Forelimb muscle (tissue), 1 donor: ENCODE data around the gene GNB1L. TPM values are rescaled to one million over a fixed set of nuclear protein-coding genes. Genes with fewer than 3 reads are reported as not detected.

Source experiments
- DNase-seq: peaks from one replicate; pipeline ENCODE4 v3.0.0-alpha.2; 2013; ENCODE audit warnings: low read depth
- polyA plus RNA-seq: library from polyadenylated mRNA; unstranded; fragments of 120-200 nt; gene quantifications from one replicate; pipeline ENCODE4 v1.2.1, GENCODE V29; 2013; ENCODE audit not compliant: insufficient read length

The GNB1L gene
- polyA plus RNA-seq, 1 donor, result 3.9 TPM

DNA sequence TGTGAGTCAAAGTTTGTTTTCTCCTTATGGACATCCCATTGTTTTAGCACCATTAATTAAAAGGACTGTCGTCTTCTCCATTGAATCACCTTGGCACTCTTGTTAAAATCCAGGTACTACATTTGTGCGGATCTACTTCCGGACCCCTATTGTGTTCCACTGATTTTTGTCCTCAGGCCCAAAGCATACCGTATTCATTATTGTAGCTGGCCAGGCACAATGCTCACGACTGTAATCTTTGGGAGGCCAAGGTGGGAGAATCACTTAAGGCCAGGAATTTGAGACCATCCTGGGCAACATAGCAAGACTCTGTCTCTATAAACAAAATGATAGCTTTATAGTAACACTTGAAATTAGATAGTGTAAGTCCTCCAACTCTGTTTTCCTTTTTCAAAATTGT is 8.9 kb upstream of the GNB1L start:
- no peak for DNase-seq

DNA sequence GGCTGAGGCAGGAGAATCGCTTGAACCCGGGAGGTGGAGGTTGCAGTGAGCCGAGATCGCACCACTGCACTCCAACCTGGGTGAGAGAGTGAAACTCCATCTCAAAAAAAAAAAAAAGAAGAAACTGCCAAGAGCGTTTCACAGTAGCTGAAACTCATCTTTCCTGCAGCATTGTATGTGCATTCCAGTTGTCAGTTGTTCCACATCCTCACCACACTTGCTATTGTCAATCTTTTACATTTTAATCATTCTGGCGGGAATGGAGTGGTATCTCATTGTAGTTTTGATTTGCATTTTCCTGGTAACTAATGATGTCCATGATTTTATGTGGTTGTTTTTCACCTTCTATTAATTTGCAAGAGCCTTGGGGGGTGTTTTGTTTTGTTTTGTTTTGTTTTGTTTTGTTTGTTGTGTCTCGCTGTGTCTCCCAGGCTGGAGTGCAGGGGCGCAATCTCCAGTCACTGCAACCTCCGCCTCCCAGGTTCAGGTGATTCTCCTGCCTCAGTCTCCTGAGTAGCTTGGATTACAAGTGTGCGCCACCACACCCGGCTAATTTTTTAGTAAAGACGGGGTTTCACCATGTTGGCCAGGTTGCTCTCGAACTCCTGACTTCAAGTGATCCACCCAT is 8.1 kb upstream of the GNB1L start:
- DNase-seq, result no peak

GRCh38 chr22:19859861-19860510 is 5.3 kb upstream of the GNB1L start:
- DNase-seq, result no peak

DNA sequence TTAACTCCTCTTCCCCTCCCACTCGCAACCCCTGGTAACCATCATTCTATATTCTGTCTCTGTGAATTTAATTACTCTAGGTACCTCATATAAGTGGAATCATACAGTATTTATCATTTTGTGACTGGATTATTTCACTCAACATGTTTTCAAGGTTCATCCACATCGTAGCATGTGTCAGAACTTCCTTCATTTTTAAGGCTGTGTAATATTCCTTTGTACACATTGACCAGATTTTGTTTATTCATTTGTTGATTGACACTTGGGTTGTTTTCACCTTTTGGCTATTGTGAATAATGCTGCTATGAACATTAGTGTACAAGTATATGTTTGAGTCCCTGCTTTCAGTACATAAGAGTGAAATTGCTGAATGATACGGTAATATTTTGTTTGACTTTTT is 2.7 kb upstream of the GNB1L start:
- DNase-seq, result no peak

GRCh38 chr22:19855504-19856409 is 1.1 kb upstream of the GNB1L start:
- DNase-seq, result no peak

- no peak for DNase-seq
Observed at GRCh38 chr22:19853879-19854777, 546 bp downstream of the GNB1L start.

DNA sequence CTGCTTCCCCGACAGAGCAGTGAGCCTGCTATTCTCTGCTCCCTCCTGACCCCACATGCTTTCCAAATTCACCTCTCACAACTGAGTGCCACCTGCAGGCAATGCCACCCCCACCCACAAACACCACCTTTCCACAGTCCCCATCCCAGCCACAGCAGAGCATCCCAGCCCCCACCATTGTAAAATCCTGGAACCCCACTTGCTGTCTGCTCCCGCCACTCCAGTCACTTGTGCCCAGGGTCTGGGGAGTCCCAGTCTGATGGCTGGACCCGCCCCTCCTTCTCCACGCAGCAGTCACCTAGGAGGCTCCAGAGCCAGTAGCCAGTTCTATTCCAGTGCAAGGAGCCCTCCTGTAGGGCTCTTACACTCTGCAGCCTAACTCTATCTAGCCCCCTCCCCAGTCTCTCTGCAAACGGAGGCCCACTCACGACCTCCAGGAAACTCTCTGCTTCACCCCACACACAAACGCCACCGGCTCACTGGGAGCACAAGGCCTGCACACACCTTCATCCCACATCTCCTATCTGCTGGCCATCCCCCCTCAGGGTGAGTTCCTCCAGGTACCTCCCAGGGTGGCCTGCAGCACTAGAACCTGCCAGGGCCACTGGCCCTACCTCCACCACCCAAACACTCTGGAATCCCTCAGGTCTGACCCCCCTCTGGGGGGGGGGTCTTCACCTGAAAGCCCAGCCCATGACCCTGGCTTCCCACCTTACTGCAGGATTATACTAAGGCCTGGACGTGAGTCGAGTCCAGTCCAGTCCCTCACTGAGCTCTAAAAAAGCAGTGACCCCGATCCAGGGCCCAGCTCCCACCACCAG is 1.4 kb downstream of the GNB1L start:
- DNase-seq, result no peak

- no peak for DNase-seq
Observed at GRCh38 chr22:19852177-19852781, 2.4 kb downstream of the GNB1L start.

DNA sequence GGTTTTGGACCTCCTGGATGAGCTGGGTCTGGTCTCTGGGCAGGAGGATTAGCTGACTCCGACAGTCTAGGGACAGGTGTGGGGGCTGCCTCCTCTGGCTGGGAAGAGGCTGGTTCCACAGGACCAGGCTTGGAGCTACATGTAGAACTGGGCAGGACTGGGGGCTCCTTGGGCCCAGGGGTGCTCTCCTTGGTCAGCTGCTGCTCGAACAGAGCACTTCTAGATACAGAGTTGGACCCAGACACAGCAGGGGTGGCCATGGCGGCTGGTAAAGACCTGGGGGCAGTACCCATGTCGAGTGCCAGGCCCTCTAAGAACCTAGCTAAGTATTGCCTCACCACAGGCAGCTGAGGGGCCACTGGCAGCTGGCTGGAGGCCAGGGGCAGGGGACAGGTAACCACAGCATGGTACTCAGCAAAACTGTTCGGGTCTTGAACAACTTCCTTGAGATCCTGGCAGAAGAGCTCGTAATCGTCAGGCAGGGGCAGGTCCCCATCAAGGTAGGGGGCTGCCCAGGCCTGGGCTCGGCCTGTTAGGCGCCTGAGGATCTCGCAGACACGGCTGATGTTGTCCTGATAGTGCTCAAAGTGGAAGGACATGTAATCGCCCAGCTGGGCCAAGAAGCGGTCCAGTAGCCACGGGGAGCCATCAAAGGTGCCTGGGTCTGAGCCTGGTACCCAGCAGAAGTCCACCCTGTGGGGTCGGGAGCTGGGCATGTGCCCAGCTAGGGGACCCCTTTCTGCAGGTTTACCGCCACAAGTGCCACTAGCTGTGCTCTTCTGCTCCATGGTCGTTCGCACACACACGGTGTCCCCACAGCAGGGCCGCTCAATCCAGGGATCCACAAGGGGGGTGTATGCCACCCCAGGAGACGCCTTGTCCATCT is 3.1 kb downstream of the GNB1L start:
- DNase-seq, result no peak

- DNase-seq, result no peak
Observed at GRCh38 chr22:19850763-19851109, 3.9 kb downstream of the GNB1L start.

DNA sequence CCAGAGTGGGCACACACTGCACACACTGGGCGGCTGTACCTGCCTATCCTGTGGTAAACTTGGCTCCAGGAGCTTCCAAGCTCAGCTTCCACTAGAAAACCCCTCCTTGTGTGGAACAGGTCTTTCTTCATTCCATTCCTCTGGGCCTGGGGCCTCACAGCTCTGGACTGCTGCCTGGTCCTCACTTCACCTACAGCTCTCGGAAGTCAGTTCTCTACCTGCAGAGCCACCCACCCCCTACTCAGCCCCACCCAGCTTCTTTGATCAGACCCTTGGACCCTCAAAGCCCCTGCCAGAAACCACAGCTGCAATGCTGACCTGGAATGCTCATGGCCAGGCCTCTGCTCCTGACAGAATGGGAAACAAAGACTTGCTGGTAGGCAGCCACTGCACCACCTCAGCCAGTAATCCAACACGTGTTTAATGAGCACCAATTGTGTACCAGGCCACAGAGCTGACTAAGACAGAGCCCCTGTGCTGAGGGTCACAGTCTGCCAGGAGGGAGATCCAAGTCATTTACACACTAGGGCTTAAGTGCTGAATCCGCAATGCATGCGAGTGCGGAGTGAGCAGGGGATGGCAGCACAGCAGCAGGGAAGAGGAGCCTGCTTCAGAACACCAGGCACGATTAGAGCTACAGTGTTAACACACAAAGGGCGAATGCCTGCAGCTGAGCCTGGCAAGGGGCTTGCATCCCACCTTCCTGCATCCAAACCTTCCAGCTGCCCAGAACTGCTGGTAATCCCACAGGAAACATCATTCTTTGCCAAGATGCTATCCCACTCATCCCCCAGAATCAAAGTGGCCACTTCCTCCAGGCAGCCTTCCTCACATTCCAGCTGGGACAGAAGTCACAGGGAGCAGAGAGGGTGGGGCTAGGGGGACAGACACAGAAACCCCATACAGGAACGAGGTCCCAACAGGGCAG is 4.6 kb downstream of the GNB1L start:
- no peak for DNase-seq

DNA sequence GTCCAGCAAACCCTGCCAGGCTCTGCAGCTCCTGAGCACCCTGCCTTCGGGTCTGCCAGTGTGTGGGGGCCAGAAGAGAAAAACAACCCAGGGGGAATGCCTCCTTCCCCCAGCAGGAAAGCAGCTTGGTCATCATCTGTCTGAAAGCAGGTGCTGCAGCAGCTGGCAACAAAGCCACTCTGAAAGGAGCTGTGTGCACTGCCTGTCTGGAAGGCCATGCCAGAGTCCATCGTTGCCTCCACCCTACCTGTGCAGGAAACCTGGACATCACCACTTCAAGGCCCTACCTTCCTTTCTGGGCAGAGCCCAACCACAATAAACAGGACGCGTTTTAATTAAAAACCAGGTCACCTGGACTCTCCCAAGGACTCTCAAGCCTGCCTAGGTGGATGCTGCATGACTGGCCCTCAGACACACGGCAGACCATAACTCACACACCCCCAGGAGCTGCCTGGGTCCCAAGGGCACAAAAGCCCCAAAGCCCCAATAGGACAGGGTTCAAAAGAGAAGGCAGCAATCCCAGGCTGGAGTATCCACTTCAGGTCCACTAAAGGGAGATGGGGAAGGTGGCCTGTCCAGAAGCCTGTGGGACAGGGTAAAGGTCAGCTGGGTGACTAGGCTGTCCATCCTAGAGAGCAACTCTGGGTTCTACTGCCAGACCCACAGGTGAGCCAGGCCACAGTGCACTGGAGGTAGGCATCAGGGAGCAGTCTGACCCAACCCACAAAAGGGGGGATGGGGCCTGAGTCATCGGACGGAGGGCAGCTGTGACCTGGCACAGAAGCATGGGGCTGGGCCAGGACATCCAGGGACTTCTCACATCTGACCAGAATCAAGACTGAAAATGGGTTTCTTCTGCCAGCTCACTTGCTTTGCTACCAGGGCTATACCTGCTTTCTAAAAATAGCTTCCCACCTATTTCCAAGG is 6.1 kb downstream of the GNB1L start:
- DNase-seq, result no peak

DNA sequence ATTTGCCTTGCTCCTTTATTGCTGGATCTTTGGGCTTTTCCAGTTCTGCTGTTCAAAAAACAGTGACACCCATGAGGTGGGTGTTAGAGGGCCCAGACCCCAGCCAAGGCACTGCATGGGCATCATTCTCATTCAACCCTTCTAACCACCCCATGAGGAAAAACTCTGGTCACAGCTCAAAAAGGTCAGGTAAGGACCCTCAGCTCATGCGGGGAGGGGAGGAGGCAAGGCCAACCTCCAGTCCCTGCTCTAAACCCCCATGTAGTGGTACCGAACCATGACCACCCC is 7.4 kb downstream of the GNB1L start:
- DNase-seq, result no peak

GRCh38 chr22:19846620-19847344 is 7.9 kb downstream of the GNB1L start:
- no peak for DNase-seq

DNA sequence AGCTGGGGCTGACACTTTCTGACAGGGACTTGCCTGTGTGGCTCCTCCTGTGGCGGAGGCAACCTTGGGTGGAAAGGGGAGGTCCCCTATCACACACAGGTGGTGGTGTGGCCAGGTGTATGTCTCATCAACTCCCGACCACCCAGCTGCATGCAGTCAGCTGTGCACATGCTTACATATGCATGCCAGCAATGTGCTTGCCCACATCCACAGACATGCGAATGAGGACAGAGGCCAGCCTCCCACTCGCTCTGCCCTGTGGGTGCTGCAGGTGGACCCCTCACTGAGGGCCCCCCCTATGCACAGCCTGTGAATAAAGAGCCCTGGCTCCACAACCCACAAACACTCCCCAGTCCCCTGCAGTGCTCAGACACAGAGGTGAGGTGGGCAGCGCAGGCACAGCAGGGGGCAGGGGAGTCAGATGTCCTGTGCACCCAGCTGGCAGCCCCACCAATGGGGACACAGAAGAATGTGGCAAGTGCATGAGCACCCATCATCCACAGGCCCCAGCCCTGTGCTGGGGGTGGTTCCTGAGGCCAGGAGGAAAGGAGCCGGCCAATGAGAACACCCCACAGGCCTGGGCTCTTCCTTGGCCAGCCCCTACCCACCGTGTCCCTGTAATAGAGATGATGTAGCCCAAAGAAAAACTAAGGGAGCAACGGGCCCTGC is 9.5 kb downstream of the GNB1L start:
- no peak for DNase-seq

- DNase-seq, result no peak
Observed at GRCh38 chr22:19844377-19845053, 10.2 kb downstream of the GNB1L start.
